ENCODE data around the gene PTCSC3.

DNA sequence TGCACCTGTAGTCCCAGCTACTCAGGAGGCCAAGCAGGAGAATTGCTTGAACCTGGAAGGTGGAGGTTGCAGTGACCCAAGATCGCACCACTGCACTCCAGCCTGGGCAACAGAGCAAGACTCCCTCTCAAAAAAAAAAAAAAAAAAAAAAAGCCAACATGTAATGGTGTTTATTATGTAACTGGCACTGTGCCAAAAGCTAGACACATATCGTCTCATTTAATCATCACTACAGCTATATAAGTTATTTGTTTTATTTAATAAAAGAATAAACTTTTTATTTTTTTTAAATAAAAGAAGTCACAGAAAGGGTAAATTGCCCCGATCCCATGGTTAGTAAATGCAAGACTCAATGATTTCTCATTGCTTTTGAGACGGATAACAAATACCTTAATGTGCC, 76.9 kb downstream of the PTCSC3 start:
- TF ChIP-seq, protein P1, sequence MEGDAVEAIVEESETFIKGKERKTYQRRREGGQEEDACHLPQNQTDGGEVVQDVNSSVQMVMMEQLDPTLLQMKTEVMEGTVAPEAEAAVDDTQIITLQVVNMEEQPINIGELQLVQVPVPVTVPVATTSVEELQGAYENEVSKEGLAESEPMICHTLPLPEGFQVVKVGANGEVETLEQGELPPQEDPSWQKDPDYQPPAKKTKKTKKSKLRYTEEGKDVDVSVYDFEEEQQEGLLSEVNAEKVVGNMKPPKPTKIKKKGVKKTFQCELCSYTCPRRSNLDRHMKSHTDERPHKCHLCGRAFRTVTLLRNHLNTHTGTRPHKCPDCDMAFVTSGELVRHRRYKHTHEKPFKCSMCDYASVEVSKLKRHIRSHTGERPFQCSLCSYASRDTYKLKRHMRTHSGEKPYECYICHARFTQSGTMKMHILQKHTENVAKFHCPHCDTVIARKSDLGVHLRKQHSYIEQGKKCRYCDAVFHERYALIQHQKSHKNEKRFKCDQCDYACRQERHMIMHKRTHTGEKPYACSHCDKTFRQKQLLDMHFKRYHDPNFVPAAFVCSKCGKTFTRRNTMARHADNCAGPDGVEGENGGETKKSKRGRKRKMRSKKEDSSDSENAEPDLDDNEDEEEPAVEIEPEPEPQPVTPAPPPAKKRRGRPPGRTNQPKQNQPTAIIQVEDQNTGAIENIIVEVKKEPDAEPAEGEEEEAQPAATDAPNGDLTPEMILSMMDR (IDR thresholded peaks at IDR 0.05; ENCODE audit: low read length), result no peak
- no peak for TF ChIP-seq EZH2 (IDR thresholded peaks at IDR 0.05; ENCODE audit: borderline replicate concordance, low read length)

Data from OCI-LY1 (cell line).